HepG2 (cell line): ENCODE results near the gene LSM10. TPM values are rescaled to one million over a fixed set of nuclear protein-coding genes. Genes with fewer than 3 reads are reported as not detected.

Experiments used
- DZIP1 ChIP-seq: sonication (generic); formaldehyde crosslinking; IDR thresholded peaks from 2 replicates; pipeline ENCODE4 v1.5.0; 2020; ENCODE audit warnings: mild to moderate bottlenecking, missing genetic modification reagents
- GABPA ChIP-seq, 2 experiments: IDR thresholded peaks; 2 replicates each; pipeline ENCODE4 v1.6.1; 2011 to 2016; ENCODE audit warnings: low read depth in 2 of 2, low read length in 1 of 2, missing biosample characterization in 1 of 2, missing genetic modification characterization in 1 of 2
- MED13 ChIP-seq: sonication (generic); formaldehyde crosslinking; IDR thresholded peaks from 2 replicates; pipeline ENCODE4 v1.5.0; 2020; ENCODE audit warnings: missing genetic modification reagents
- MEF2D ChIP-seq: sonication (generic); formaldehyde crosslinking; IDR thresholded peaks from 2 replicates; pipeline ENCODE4 v1.5.1; 2020; ENCODE audit warnings: mild to moderate bottlenecking, missing genetic modification reagents
- NFYC ChIP-seq: IDR thresholded peaks from 2 replicates; pipeline ENCODE4 v1.6.1; 2016; ENCODE audit warnings: missing genetic modification reagents, missing compliant biosample characterization
- RFXAP ChIP-seq: sonication (generic); formaldehyde crosslinking; IDR thresholded peaks from 2 replicates; pipeline ENCODE4 v1.4.0; 2020; ENCODE audit warnings: missing genetic modification reagents, borderline replicate concordance
- TAF1 ChIP-seq: sonication (generic); formaldehyde crosslinking; IDR thresholded peaks from 2 replicates; pipeline ENCODE4 v1.4.0; 2020; ENCODE audit warnings: missing genetic modification reagents
- U2AF2 ChIP-seq: fragments of 200-400 bp; formaldehyde crosslinking; IDR thresholded peaks from 2 replicates; pipeline ENCODE4 v1.6.1; 2017; ENCODE audit warnings: low read depth, mild to moderate bottlenecking, low read length
- ZBTB42 ChIP-seq: sonication (generic); formaldehyde crosslinking; IDR thresholded peaks from 2 replicates; pipeline ENCODE4 v1.5.0; 2020; ENCODE audit warnings: mild to moderate bottlenecking, missing genetic modification reagents
- ZFY ChIP-seq: sonication (generic); formaldehyde crosslinking; IDR thresholded peaks from 2 replicates; pipeline ENCODE4 v1.4.0; 2020; ENCODE audit warnings: missing genetic modification reagents
- ZNF264 ChIP-seq: sonication (generic); formaldehyde crosslinking; IDR thresholded peaks from 2 replicates; pipeline ENCODE4 v1.4.0; 2020; ENCODE audit warnings: missing genetic modification reagents
- ZNF329 ChIP-seq: sonication (generic); formaldehyde crosslinking; IDR thresholded peaks from 2 replicates; pipeline ENCODE4 v1.9.0; 2021; ENCODE audit warnings: low read depth, mild to moderate bottlenecking, missing genetic modification reagents
- ZNF331 ChIP-seq: sonication (generic); formaldehyde crosslinking; IDR thresholded peaks from 2 replicates; pipeline ENCODE4 v1.4.0; 2020; ENCODE audit warnings: missing genetic modification reagents
- ZNF382 ChIP-seq: sonication (generic); formaldehyde crosslinking; IDR thresholded peaks from 2 replicates; pipeline ENCODE4 v1.5.0; 2020; ENCODE audit warnings: missing genetic modification reagents, mild to moderate bottlenecking, borderline replicate concordance
- ZNF607 ChIP-seq: sonication (generic); formaldehyde crosslinking; IDR thresholded peaks from 2 replicates; pipeline ENCODE4 v1.5.1; 2020; ENCODE audit warnings: missing genetic modification reagents, mild to moderate bottlenecking, borderline replicate concordance
- polyA plus RNA-seq, 8 experiments: library from polyadenylated mRNA; depleted of rRNA in 3 of 8; stranded (reverse) in 7 of 8; unstranded in 1 of 8; fragments of >200 nt; fragmentation: Illumina TruSeq in 4 of 8; extraction: Trizol in 4 of 8; gene quantifications; 2 replicates each; pipeline versions ENCODE4 v1.2.1 to v1.2.3, GENCODE V29; 2011 to 2016; ENCODE audit warnings: low read depth in 4 of 8, missing spikeins in 1 of 8, mixed read lengths in 1 of 8; ENCODE audit not compliant: insufficient read depth in 1 of 8
- total RNA-seq, 5 experiments: library from RNA; depleted of rRNA; stranded (reverse); fragments of >200 nt; fragmentation: Illumina TruSeq; extraction: Trizol; gene quantifications; 2 replicates each; pipeline ENCODE4 v1.2.3, GENCODE V29; 2016; ENCODE audit warnings: low read depth in 1 of 5
- TF ChIP-seq, protein P1 (sequence below): sonication (generic); formaldehyde crosslinking; IDR thresholded peaks from 2 replicates; pipeline ENCODE4 v1.5.1; 2020; ENCODE audit warnings: mild to moderate bottlenecking, missing genetic modification reagents

LSM10 gene
- total and polyA plus RNA-seq, 2 of the 13 experiments (the other 11 are each of a cell fraction or from before 2014, with no cell fraction given) = 14.0 to 52.0 TPM

DNA sequence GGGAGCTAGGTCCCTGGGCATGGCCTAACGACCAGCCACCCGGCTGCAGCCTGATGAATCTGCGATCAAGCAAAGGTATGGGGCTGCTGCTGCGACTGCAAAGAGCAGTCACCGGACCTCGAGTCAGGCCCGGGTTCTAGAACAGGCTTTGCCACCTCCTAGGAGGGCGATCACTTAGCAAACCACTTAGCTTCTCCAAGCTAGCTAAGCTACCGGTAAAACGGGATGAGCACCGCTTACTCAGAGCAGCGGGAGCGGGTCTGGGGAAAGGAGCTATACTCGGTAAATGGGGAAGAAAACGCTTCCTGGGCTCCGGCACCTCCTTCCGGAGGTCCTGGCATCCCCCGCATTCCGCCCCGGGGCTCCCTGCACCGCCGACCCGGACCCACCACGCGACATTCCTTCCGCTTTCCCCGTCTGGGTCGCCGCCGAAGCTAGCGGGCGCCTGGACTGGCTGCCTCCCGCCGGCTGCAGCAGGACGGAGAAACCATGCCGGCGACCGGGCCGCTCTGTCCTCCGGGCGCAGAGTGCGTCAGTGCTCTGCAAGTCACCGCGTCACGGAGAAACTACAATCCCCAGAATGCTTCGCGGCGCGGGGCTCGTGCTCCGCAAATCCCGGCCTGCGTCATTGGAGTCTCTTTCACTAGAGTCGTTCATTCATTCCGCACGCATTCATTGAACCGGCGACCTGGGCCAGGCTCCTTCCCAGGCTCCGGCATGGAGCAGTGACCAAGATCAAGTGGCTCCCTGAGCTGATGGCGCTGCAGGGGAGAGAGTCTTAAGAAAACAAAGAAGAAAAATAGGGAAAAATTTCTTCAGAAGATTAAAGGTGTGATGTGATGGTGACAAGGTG, at the start of gene LSM10 (continued):
- TF ChIP-seq GABPA (IDR thresholded peaks at IDR 0.05; ENCODE audit: low read depth, low read length) (peak; percentile 47), GABPA (CRISPR knock-in tag; IDR thresholded peaks at IDR 0.05; ENCODE audit: low read depth) (peak; percentile 82), TAF1 (CRISPR knock-in tag) (peak; percentile 94), ZBTB42 (CRISPR knock-in tag) (no peak), ZNF607 (peak; percentile 72; the same call in 1 of the 2 replicates), MEF2D (CRISPR knock-in tag) (0 out of 2 replicates have a peak, but pooled peaks have one; percentile 63), ZNF329 (CRISPR knock-in tag) (0 out of 2 replicates have a peak, but pooled peaks have one; percentile 44), NFYC (CRISPR knock-in tag) (peak; percentile 86), ZNF331 (0 out of 2 replicates have a peak, but pooled peaks have one; percentile 41), ZNF264 (CRISPR knock-in tag) (peak; percentile 79; the same call in 1 of the 2 replicates), ZNF382 (CRISPR knock-in tag) (no peak), MED13 (CRISPR knock-in tag) (peak; percentile 81; the same call in 1 of the 2 replicates), U2AF2 (no peak), DZIP1 (CRISPR knock-in tag) (peak; percentile 92), RFXAP (CRISPR knock-in tag) (0 out of 2 replicates have a peak, but pooled peaks have one; percentile 57), ZFY (CRISPR knock-in tag) (peak; percentile 99)
- TF ChIP-seq, protein P1, sequence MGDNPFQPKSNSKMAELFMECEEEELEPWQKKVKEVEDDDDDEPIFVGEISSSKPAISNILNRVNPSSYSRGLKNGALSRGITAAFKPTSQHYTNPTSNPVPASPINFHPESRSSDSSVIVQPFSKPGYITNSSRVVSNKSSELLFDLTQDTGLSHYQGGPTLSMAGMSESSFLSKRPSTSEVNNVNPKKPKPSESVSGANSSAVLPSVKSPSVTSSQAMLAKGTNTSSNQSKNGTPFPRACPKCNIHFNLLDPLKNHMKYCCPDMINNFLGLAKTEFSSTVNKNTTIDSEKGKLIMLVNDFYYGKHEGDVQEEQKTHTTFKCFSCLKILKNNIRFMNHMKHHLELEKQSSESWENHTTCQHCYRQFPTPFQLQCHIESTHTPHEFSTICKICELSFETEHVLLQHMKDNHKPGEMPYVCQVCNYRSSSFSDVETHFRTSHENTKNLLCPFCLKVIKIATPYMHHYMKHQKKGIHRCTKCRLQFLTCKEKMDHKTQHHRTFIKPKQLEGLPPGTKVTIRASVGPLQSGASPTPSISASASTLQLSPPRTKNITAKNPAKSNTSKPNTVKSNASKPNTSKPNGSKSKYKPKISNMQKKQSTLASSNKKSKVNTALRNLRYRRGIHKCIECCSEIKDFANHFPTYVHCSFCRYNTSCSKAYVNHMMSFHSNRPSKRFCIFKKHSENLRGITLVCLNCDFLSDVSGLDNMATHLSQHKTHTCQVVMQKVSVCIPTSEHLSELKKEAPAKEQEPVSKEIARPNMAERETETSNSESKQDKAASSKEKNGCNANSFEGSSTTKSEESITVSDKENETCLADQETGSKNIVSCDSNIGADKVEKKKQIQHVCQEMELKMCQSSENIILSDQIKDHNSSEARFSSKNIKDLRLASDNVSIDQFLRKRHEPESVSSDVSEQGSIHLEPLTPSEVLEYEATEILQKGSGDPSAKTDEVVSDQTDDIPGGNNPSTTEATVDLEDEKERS (CRISPR knock-in tag) = 0 out of 2 replicates have a peak, but pooled peaks have one; percentile 45
